Skeletal muscle cell (primary cell): ENCODE results near the gene CLSTN1.

Experiments used
- DNase-seq: peaks from one replicate; pipeline ENCODE4 v3.0.0-alpha.2; 2010; ENCODE audit warnings: low read depth
- H3K4me3 ChIP-seq: 2 replicates; pipeline ENCODE4 v1.5.1; 2011; ENCODE audit warnings: low read depth, mild to moderate bottlenecking, control low read depth, low read length, moderate library complexity

Gene CLSTN1

GRCh38 chr1:9823943-9824701 is at the start of gene CLSTN1:
TSS of gene CLSTN1 (minus strand) at chr1:9823965. CDS start at chr1:9823733, 232 bp downstream.
- peak within 1 kb of the TSS; percentile 97 for H3K4me3 ChIP-seq
- peak; percentile 54 for DNase-seq

GRCh38 chr1:9873385-9873784 is 49.6 kb upstream of the CLSTN1 start:
- DNase-seq: no peak
- H3K4me3 ChIP-seq: no peak overlapping the region

GRCh38 chr1:9872430-9873165 is 48.8 kb upstream of the CLSTN1 start:
- DNase-seq: no peak
- H3K4me3 ChIP-seq: no peak overlapping the region

DNA sequence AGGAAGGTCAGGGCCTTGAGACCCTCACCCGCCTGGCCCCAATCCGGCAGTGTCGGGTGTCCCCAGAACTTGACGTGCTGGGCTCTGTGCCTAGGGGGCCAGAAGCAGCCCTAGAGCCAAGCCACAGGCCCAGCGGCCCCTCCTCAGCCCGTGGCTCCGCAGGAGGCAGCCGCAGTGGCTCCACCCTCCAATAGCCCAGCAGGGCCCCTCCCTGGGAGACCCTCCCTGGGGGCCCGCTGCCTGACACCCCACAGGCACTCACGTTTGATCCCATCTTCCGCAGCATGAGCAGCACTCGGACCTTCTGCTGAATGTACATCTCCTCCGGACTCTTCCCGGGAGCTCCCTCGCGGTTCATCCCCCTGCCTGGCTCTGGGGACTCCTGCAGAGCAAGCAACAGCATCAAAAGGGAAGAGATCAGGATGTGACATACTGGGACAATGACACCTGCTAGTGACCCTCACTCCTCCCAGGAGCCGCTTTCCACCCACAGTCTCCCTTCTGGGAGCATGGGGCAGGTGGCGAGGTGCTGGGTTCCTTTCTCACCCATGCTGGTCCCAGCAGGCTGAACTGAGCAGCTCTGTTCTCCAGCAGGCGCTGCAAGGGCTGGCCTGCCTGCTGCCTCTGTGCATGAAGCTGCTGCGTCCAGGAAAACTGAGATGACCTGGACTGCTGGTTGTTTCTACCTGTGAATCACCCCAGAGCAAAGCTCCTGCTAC is 48.1 kb upstream of the CLSTN1 start:
- no peak for DNase-seq
- no peak overlapping the region for H3K4me3 ChIP-seq

GRCh38 chr1:9871021-9871420 is 47.3 kb upstream of the CLSTN1 start:
- no peak for DNase-seq
- H3K4me3 ChIP-seq: no peak overlapping the region

GRCh38 chr1:9870572-9870971 is 46.8 kb upstream of the CLSTN1 start:
- no peak overlapping the region for H3K4me3 ChIP-seq
- DNase-seq: no peak

GRCh38 chr1:9869831-9870251 is 46.1 kb upstream of the CLSTN1 start:
- H3K4me3 ChIP-seq: no peak overlapping the region
- no peak for DNase-seq

DNA sequence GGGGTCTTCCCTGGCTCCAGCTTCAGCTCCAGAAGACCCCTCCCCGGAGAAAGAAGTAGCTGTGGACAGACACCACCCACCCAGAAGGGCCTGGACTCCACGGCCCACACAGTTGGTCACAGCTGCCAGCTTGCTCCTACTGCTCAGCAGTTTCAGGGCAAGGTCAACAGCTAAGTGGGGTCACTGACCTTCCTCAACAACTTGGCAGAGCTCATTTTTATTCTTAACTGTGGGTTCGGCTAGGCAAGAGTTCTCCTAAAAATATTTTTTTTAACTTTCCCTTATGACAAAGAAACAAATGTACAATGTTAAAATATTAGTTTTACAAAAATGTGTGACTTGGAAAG is 44.5 kb upstream of the CLSTN1 start:
- H3K4me3 ChIP-seq: no peak overlapping the region
- DNase-seq: no peak

DNA sequence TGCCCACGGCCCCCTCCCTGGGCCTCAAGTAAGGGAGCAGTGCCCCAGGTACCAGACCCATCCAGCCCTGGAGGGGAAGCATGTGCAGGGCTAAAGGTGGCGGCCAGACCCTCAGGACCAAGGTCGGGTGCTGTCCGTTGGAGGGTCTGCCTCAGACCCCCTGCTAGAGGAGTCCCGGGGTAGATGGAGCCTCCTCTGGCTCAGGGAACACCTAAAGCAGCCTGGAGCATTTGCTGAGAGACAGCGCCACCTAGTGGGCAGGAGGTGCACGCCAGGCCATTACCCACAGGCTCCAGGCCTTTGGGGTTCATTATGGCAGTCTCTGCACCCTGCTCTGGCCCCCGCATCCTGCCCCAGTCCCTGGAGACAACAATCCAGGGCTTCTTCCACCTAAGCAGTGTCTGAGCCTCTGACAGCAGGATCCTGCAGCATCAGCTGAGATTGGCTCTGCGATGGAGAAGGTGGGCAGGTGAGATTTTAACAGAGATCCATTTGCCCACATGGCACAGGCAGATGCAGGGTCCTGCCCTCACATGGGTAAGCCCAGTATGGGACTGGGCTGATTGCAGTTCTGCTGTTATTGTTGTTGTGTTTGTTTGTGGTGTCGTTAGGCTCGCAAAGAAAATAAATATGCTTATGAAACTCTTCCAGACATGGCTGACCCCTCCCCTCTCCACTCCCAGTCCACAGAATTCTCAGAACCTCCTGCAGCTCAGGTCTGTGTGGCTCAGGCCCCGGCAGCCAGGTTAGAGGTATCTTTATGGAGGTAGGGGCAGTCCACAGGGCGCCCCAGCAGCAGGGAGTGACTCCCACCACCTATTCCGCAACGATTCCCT is 43.9 kb upstream of the CLSTN1 start:
- H3K4me3 ChIP-seq: no peak overlapping the region
- DNase-seq: no peak

DNA sequence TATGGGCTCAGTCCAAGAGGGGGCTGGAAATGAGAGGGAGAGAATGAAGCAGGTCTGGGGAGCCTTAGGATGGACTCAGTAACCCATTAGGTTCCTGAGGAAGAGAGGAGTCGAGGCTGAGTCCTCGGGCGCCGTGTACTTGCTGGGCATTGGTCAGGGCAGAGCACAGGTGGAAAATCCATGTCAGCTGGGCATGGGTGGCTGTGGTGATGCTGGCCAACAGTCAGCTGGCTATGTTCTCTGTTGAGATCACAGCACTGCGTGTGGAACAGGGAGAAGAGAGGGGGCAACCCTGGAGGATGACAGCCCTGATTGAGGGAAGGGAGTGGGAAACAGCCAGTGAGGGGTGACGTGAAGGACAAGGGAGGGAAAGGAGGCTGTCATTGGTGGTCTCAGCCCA is 43.1 kb upstream of the CLSTN1 start:
- H3K4me3 ChIP-seq: no peak overlapping the region

GRCh38 chr1:9865724-9866123 is 42.0 kb upstream of the CLSTN1 start:
- H3K4me3 ChIP-seq: no peak overlapping the region
- no peak for DNase-seq

More for the DNA sequence above, 43.1 kb upstream of the CLSTN1 start:
- DNase-seq: no peak

DNA sequence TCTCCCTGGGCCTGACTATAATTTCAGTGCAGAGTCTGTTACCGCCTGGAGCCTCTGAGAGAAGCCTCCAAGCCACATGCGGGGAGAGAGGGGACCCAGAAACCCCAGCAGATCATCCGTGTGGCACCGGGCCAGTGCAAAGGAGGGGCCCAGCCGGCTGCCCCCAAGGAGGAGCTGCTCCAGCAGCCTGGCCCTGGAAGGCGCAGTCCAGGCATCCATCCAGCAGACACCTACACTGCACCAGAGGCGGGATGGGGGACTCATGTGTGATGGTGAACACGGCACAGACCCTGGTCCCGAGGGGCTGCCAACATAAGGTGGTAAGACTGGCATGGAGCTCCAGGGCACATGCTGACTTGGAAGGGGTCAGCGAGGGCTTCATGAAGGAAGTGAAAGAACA is 39.6 kb upstream of the CLSTN1 start:
- no peak overlapping the region for H3K4me3 ChIP-seq
- no peak for DNase-seq

DNA sequence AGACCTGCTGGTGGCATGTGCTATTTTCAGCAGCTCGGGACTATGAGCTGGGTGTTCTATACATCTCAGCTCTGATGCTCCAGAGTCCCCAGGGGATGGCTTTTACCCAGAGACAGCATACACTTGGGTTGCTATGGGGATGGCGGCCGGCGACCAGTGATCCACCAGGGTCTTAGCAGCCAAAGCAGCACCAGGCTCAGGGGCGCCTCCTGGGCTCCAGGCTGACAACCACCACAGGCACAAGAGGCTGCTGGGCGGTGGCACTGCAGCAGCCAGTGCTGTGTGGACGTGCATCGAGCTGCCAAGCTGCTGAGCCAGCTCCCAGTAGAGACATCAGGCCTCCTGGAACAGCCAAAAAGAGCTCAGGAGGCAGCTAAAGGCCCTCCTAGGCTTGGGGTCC is 37.6 kb upstream of the CLSTN1 start:
- no peak for DNase-seq
- H3K4me3 ChIP-seq: no peak overlapping the region

GRCh38 chr1:9860887-9861286 is 37.1 kb upstream of the CLSTN1 start:
- no peak overlapping the region for H3K4me3 ChIP-seq
- DNase-seq: no peak

GRCh38 chr1:9859281-9860014 is 35.7 kb upstream of the CLSTN1 start:
- no peak for DNase-seq
- H3K4me3 ChIP-seq: no peak overlapping the region

GRCh38 chr1:9858293-9859035 is 34.7 kb upstream of the CLSTN1 start:
- DNase-seq: no peak
- no peak overlapping the region for H3K4me3 ChIP-seq

DNA sequence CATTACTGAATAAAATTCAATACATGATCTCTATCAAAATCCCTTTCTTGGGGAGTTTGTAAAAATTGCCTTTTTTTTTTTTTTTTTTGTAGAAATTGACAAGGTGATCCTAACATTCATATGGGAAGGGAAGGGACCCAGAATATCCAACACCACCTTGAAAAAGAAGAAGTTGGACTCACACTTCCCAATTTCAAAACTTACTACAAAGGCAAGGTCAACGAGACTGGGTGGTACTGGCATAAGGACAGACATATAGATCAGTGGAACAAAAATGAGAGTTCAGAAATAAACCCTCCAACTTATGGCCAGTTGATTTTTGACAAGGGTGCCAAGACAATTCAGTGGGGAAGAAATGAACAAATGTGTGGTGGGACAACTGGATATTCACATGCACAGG is 31.4 kb upstream of the CLSTN1 start:
- DNase-seq: no peak
- no peak overlapping the region for H3K4me3 ChIP-seq

DNA sequence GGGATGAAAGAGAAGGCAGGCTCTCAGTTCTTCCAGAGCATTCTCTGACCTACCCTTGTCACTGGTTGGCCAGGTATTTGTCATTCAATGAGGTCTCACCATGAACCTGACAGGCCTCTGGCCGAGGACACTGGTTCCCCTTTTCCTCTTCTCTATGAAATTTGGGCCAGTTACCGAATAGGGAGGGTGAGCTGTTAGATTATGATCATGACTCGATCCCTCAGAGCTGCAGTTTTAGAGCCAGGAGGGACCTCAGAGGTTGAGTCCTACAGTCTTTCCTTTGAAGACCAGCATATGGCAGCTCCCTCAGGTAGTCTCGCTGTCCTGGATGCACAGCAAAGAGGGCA is 29.5 kb upstream of the CLSTN1 start:
- DNase-seq: no peak
- no peak overlapping the region for H3K4me3 ChIP-seq
